HG03095 (cell line): Measurements from ENCODE around the gene ANTXR2.

ENCODE experiments used
- ATAC-seq: cut with Tn5 transposase; IDR thresholded peaks from one replicate; pipeline ENCODE4 v1.9.1; 2021; ENCODE audit warnings: moderate library complexity; ENCODE audit not compliant: unreplicated experiment

ANTXR2 gene

DNA sequence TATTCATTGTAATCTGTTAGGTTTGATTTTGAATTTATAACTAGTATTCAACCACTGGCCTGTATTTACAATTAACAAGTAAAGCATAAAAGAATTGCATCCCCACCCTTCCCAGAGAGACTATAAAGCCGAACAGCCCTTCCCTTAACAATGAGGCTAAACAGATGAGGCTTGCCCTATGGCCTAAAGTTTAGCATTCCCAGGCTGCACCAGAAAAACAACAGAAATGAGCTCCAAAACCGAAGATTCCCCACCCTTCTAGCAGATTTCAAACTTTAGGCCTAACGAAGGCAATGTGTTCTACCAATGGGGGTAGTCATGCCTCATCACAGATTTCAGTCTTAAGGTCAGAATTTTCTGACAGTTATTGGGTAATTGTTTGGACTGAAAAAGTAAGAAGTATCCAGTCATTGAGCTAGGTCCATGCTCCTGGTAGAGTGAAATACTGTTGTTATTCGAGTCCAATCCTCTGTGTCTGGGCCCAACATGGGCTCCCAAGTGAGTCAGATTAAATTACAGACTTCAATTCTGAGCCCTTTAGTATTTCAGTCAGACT, 197.6 kb downstream of the ANTXR2 start:
- no peak for ATAC-seq

DNA sequence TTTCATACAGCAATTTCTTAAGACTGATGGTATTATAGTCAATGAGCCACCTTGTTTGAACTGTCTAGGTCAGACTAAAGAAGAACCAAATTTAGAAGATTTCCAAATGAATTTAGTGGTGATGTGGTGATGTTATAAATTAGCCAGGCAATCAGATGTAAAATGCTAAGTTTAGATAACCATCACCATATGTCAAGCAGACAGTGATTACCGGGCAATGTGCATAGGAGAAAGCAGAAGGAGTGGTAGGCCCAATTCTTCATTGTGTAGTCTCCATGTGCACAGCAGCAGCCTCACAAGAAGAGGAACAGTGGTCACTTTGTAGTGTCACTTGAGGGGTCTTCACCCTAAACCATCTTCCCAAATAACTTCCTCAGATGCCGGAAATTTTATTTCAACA, 198.8 kb downstream of the ANTXR2 start:
- ATAC-seq: no peak

DNA sequence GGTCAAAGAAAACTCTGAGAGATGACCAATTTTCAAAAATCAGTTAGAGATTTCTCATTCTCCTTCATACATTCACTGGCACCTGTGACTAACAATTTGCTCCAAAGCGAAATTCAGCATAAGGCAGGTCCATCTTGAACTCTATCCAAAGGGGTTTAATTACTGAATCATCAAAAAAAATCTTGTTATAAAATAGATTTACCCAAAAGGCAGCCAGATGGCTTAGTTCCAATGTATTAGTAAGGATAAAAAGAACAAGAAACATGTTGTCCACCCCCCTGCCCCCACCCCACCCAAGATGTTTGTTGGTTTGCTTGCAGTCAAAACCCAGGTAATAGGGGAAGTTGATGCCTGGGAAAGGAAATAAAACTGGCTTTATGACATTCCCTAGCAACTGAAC, 200.3 kb downstream of the ANTXR2 start:
- ATAC-seq: no peak

DNA sequence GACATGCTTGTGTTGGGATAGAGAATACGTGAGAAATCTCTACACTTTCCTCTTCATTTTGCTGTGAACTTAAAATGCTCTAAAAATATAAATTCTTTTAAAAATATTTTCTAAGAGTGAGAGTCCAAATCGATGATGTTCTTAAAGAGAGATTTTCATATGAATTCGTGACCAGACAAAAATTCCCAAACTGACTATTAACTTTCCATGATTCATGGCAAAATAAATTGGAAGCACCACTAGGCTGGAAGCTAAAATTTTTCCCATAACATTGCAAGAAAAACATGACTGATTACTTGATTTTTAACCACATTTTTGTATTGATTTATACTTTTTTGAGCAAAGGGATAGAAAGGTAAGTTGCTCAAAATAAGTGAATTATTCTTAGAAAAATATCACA, 201.1 kb downstream of the ANTXR2 start:
- no peak for ATAC-seq

DNA sequence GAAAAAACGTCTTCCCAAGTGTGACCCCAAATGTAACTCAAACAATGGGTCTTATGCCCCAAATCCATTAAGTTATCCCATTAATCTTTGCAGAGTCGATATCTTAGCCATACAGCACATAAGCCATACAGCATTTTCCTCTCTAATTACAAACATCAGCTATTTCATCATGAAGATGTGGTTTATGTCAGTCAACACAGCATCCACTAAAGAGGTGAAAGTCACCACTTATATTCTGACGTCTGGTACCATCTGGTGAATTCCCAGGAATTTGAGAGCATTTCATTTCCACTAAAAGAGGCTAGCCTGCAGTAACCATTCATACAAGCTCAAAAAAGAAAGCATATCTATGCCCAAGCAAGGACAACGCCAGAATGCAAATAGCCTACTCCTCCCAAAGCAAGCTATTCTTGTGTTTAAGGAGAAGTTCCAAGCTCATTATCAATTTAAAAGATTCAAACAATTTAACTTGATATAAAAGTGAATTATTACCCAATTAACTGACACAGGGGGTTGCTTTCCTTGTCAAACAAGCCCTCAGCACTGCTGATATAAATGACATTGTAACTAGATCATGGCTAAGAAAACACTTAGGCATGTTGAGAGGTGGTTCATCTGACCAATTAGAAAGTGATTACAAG, 203.3 kb downstream of the ANTXR2 start:
- ATAC-seq: no peak

DNA sequence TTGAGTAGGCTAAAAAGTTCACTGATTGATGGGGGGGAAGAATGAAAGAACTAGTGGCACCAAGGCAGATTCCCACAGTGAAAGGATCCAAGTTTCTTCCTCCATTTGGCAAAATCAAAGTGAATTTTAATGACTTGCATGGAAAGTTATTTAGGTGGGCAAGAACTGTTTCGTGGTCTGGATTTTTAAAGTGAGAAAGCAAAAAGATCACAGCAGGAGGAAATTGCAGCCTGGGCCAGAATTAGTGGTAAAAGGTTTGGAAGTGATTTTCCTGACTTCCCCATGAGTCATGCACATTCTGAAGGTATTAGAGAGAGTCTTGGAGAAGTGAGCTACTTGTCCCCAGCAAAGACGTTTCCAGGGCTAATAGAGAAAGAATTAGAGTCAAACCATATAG, 207.8 kb downstream of the ANTXR2 start:
- no peak for ATAC-seq

DNA sequence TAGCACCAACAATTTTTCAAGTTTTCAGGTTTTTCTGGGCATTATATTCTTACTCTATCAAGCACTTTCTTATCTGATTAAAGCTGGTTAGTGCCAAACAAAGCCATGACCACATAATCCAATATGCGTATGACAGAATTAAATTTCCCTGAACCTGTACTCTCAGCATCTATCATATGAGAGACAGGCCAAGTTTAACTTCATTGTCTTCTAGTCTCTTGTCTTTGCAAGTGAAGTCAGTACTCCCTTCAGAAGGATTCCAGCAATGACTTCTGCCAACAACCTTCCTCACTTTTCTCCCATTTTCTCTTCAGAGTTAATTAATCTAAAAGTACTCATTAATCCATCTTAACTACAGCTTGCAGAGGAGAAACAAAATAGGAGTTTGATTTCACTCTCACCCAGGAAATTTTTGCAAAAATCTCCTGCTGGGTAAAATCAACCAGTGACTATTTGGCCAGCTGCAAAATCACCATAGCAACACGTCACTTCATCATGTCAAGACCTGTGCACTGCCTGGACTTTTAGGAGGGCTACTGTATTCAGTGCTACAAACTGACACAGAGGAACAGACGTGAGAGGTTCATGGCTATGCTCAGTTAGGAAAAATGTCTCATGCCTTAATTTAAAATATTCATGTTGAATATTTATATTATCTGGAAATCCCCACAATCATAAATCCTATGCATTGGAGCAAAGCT, 208.4 kb downstream of the ANTXR2 start:
- ATAC-seq: no peak

DNA sequence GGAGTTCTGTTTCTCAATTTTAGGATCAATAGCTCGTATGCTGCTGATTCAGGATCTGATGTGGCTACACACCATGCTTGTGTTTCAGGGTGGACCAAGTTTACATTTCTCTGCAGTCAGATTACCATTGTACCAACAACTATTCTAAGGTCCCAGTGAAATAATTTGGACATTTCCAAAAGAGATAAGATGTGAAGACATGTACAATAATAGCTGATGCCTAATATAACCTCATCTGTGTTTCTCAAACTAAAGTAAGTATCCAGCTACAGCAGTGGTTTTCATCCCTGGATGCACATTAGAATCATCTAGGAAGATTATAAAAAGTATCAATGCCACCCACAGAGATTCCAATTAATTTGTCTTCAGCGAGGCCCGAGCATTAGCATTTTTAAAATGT, 209.7 kb downstream of the ANTXR2 start:
- no peak for ATAC-seq

DNA sequence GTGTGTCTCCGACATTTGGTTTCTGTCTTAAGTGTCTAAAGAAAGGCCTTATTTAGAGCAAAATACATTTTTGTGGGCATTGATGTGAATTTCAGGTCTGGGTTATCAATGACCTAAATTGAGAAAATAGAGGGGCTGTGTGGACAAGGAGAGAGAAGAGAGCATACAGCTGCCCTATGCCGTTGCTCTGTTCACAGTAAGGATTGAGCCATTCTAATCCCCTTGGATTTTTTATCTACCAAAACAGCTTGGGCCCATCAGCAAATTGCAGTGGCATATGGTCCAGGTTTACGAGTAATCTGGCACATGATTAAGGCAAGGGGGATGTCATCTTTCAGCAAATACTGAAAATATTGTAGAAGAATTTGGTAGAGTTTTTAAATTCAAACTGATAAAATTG, 210.2 kb downstream of the ANTXR2 start:
- ATAC-seq: no peak

DNA sequence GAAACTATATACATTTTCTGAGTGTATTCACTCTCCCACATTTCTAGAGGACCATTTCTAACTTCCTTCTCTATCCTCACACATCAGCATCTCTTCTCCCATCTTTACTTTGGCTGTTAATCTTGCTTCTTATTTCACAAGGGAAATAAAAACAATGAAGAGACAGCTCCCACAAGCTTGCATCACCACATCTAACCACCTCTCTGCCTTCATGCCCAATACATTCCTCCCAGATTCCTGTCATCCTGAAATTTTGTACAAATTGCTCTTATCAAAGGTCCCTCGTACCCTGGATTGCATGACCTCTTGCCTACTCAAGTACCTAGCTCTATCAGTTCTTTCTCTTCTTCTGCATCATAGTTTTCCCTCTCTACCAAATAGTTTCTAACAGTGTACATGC, 215.2 kb downstream of the ANTXR2 start:
- no peak for ATAC-seq

DNA sequence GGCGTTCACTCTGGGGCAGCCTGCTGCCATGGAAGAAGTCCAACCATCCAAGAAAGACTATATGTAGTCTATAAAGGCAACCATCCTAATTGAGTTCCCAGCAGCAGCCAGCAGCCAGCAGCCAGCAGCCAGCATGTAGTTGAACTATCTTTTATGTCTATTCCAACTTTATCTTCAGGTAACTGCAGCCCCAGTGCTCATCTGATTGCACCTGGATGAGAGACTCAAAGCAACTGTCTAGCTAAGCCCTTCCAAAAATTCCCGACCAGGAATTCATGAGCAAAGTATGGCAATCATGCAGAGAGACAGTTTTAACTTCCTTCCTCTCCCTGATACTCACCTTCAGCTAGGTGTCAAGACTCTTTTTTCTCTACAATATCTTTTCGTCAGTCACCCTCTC, 216.8 kb downstream of the ANTXR2 start:
- no peak for ATAC-seq

DNA sequence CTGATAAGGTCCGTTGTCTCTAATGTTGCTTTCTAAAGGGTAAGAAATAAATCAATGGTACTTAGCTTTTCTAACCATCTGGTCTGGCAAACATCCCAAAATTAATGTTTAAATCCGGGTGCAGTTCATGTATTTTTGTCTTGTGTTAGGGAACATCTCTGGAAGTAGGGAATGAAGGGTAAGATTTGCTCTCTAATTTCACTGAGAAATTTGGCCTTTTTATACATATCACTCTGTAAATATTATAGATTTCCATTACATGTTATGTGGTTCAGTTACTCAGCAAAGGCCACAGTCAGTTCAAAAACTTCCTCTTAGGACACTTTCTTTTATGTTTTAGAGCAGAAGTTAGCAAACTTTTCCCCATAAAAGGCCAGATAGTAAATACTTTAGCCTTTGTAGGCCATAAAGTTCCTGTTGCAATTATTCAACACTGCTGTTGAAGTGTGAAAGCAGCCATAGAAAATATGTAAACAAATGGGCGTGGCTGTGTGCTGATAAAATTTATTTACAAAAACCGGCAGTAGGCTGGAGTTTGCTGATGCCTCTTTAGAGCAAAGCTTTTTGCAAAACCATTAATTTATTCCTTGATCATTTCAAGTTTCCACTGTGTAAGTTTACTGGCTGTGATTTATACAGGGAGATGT, 218.1 kb downstream of the ANTXR2 start:
- ATAC-seq: no peak

DNA sequence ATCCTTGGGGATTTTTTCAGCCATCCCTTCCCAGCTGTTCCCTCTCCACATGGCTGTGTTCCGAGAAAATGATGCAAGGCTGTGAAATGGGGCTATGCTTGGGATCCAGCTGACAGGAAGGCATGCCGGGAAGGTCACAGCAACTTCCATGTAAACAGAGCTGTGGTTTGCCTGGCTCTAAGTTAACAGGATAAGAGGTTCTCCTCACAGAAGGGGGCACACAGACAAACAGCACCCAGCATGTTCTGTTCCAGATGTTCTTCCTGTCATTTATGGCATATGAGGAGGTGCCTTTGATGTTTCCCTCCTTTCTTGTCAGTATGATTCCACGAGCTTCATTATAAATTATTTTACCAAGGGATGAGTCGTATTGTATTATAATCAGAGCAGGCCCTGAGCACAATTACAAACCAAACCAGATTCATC, 220.7 kb downstream of the ANTXR2 start:
- ATAC-seq: no peak

DNA sequence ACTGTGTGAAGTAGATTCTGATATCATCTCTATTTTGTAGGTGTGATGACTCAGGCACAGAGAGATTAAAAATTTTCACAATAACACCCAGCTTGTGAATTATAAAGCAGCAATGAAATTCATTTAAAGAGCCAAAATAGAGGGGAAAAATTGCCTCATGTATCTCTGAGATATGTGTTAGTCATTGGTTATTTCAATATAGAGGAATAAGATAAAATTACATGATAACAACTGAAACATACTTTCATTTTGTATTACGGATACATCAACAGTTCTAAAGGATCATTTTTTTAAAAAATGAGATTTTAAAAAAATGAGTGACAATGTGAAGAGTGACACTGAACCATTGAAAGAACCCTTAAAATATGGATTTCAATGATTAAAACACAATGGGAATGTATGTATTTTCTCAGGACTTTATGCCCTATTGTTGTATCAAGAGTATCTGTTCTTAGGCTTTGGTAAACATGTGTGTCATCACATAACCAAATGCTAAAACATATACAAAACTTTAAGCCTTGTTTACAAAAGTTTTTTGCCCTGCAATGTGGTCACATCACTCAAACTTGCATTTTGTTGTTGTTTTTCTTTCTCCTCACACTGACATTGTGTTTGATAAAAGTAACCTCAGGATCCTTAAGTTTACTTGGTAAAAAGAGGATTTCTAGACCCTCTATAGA, 221.3 kb downstream of the ANTXR2 start:
- no peak for ATAC-seq
